Embryonic facial prominence (tissue), 1 donor: ENCODE measurements around the gene TES.
"Not testable (repeated sequence)": the region's sequence is repeated elsewhere in the genome, so short reads cannot be mapped to it uniquely, and the experiment has no call there.

Experiments used
- DNase-seq: peaks from one replicate; pipeline ENCODE4 v3.0.0-alpha.2; 2016; ENCODE audit errors: extremely low spot score

TES gene

DNA sequence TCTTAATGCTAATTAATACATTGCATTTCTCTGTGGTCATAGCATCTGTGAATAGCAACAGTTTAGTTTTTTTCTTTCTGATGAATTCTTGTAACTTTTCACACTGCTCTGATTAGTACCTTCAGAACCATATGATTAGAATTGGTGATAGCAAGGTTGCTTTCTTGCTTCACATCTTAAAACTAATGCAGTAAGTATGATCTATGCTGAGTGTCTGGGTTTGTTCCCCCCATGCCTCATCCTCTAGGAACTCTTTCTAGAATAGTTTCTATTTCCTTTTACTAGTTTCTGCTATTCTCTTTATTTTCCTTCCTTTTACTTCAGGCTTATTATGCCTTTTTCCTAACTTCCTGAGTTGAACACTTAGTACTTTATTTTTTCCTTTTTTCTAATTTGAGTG is 32.4 kb downstream of the TES start:
- no peak for DNase-seq

DNA sequence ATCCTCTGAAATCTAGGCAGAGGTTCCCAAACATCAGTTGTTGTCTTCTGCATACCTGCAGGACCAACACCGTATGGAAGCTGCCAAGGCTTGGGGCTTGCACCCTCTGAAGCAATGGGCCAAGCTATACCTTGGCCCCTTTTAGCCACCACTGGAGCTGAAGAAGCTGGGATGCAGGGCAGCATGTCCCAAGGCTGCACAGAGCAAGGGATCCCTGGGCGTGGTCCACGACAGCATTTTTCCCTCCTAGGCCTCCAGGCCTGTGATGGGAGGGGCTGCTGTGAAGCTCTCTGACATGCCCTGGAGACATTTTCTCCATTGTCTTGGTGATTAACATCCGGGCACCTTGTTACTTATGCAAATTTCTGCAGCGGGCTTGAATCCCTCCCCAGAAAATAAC is 34.5 kb downstream of the TES start:
- not testable (repeated sequence) for DNase-seq

DNA sequence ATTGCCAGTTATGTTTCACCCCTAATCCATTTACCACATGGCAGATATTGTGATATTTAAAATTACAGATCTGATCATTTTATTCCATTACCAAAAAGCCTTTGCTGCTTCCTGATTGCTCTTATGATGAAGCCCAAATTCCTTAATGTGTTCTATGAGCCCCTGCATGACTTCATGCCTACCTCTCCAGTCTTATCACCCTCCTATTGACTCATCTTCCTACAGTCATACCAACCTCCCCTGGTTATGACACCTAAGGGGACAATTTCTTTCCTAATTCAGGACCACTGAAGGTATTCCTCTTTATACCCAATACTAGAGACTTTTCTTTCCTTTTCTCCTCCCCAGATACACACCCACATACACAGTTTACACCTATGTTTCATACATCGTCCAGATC is 36.0 kb downstream of the TES start:
- DNase-seq: no peak

DNA sequence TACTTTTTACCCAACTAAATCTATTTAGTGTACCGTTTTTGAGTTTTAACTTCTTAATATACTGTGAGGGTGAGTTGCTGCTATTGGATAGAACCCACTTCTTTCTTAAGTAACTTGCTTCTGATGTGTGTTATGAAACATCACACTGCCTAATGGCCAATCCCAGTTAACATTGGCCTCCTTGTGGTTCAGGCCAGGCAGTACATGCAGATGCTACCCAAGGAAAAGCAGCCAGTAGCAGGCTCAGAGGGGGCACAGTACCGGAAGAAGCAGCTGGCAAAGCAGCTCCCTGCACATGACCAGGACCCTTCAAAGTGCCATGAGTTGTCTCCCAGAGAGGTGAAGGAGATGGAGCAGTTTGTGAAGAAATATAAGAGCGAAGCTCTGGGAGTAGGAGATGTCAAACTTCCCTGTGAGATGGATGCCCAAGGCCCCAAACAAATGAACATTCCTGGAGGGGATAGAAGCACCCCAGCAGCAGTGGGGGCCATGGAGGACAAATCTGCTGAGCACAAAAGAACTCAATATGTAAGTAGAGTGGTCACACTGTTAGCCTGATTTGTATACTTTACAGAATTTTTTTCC is 39.7 kb downstream of the TES start:
- DNase-seq: no peak

DNA sequence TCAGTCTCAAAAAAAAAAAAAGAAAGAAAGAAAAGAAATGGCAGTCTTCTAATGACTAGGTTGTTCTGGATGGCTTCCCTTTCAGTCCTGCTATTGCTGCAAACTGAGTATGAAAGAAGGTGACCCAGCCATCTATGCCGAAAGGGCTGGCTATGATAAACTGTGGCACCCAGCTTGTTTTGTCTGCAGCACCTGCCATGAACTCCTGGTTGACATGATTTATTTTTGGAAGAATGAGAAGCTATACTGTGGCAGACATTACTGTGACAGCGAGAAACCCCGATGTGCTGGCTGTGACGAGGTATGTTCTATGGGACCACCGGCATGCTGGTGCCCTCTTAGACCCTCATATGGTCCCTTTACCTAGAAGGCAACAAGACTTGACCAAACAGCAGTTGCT is 41.3 kb downstream of the TES start:
- DNase-seq: no peak

DNA sequence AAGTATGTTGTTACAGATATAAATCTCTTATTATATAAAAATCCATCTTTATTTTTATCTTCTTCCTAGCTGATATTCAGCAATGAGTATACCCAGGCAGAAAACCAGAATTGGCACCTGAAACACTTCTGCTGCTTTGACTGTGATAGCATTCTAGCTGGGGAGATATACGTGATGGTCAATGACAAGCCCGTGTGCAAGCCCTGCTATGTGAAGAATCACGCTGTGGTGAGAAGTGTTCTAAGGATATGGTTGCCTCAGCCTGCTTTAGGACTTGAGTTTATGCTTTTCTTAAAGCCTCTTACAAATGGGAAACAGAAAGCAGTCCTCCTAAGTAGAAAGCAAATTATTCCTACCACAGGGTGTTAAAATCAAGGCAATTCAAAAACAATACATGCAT is 41.9 kb downstream of the TES start:
- DNase-seq: no peak

DNA sequence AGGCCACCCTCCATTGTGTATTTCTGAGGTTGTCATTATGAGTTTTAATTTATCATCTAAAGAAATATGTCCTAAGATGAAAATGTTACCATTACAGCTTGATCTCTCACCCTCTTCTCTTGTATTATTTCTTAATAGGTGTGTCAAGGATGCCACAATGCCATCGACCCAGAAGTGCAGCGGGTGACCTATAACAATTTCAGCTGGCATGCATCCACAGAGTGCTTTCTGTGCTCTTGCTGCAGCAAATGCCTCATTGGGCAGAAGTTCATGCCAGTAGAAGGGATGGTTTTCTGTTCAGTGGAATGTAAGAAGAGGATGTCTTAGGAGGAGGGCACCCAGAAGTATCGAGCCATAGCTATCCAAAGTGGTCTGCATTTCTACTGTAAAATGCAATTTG is 46.8 kb downstream of the TES start:
- DNase-seq: no peak

DNA sequence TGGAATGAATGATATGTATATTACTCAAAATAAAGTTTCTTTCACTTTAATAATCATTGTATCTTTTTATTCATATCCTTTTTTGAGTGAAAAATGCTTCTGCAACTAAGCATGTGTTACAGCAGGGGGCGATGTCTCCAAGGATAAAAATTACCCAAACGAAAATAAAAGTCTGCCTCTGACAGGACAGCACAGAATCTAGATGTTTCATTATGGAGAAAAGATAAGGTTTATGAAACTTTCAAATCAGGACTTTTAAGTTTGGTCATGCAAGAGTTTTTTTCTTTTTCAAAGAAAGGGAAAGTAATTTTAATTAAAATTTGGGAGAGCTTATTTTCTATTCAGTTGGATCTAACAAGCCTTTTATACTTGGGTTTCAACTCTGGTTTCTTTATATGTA is 48.4 kb downstream of the TES start:
- DNase-seq: no peak

DNA sequence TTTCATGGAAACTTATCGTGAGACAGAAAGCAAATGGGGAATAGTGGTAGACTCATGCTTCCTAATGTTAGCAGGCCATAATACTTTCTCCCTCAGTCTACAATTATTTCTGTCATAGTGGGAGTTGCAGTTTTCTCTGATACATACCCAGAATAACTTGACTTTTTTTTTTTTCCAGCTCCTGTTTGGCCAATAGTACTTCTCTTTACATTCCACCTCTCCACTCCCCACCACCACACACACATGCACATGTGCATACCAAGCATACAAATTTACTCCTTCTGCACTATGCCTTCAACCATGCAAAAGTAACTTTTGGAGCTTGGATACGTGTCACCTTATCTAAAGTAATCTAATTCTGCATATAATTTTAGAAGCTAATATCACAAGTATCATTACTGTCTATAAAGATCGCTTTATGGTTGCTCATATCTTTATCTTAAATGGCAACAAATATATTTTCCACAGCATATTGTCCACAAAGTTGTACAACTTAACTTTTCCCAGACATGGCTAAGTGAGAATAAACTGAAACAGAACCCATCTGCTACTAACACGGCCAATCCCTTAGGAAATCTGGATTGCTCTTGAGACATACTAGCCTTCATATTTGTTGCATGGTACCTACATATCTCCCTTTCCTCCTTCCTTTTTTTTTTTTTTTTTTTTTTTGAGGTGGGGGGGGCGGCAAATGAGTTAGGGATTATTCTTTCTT is 49.0 kb downstream of the TES start:
- no peak for DNase-seq

DNA sequence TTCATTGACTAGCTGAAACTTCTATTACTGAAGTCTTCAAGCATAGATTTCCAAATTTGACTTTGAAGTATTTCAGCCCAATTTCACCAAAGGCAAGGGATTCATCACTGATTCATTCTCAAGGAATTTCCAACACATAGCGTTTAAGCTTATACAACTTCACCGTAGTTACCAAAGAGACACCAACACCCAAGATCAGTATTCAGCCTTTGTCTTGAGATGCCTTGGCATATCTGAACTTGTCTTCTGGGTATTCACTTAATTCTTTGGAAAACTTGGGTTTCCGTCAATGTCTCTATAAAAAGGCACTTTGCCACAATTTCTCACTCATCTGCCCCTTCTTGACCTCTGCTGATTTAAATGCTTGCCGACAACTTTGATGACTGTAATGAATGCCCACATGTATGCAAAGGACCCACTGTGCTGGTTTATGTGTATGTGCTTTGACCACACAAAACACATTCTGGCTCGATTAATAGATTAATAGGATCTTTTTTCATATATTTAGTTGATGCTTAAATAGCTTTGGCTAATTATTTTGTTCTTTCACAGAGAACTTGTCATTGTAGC is 49.6 kb downstream of the TES start:
- no peak for DNase-seq

DNA sequence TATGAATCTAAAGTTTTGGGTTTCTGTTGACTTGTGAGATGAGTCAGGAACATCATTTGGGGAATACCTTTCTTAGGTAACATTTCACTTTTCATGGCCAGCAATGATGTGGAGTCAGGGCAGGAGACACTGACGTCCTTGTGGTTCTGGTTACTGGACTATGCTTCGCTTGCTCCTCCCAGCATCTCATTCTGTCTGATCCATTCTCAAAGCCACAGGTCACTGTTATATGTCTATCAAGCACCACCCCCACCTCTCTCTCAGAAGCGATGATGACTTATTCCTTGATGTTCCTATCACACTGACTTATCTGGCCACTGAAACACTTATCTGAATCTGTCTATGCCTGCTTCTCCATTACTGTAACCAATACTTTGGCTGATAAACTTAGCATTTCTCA is 51.6 kb downstream of the TES start:
- no peak for DNase-seq

DNA sequence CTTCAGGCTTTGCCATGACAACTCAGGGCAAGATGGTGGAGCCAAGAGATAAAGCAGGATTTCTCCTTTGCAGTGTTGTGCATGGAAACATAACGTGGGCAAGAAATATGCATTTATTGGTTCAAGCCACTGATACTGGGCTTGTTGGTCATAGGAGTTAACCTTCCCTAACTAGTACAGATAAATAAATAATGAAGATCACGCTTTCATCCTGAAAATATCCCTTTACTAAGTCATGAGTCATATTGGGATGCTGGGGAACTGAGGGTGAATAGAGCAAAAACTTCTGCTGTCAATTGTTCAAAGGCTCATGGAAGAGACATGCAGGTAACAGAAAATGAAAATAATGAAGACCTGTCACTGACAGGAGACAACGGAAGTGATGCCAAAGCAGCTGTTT is 55.5 kb downstream of the TES start:
- DNase-seq: no peak

DNA sequence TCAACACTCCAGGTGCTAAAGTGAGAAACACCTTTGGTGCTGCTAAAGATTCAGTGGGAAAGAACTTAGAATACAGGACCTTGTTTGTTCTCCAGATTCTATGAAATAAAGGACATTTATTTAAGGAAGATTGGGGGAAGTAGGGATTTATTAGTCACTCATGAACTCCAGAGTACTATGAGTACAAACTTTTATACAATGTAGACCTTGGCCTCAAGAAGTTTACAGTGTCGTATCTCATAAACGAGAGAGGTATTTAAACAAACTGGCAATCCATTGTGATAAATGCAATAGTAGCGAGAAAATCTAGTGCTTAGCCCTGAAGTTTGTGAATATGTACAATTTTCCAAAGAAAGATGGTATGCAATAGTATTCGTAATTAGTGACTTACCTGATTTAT is 59.1 kb downstream of the TES start:
- no peak for DNase-seq

DNA sequence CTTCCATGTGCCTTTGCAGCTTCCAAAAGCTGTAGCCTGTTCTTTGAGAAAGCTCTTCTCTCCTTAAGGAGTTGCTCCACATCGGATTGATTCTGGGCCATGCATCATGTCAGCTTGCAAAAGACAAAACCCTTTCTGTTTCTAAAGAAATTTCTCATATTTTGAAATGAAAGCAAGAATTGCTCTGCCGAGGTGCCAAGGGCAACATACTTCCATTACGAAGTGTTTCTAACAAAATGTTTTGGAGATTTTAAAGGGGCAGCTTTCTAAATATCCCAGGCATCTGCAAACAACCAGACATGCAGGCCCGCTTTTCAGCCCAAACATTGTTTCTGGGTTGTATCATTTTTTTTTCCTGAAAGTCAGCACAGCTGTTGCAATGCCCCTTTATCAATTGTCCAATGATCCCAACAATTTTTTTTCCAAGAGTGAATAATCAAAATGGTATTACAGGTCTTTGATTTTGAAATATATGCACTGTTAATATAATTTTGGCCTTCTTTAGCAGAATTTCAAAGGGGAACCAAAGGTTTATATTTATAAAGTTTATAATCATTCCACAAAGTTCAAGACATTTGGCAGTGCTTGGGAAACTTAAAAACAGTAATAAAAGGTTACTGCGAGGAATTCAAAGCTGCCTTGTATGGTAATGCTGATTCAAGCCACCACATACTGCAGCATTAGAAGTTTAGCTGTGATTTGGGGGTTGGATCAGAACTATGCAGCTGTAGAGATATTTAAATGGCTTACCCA is 61.0 kb downstream of the TES start:
- no peak for DNase-seq

DNA sequence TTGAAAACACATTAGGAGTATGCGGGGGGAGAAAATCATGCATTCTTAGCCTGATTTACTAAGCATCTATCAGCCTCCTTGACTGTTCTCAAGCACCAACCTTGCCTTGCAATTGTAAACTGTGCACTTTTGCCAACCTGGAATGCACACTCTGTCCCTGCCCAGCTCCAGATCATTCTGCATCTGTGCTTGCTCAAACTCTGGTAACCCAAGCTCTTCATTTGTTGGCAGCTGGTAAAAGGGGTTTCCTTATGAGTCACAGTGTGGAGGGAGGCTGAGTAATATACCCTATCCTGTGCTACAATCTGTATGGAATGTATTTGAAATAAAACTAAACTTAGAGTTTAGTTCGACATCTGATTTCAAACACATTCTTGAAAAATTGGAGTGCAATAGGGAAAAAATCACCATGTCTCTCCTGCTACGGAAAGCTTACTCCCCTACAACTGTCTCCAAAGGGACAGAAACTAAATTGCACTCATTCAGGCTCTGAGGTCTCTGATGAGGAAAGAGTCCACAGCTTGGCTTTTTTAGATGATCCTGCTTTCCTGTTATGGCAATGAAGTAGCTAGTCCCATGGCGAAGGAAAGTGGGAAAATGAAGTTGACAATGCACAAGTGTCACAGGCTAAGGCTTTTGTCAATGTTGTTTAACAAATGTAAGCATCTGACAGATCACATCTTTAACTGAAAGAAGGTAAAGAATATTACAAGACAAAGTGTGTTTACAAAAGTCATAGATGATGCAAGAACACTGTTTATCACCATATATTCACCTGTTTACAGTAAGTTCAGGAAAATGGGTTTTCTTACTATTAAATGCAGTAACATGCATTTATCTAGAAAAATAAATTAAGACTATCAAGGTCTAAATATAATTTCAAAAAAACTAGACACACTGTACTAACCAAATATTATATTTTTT is 61.9 kb downstream of the TES start:
- peak; percentile 44 for DNase-seq

DNA sequence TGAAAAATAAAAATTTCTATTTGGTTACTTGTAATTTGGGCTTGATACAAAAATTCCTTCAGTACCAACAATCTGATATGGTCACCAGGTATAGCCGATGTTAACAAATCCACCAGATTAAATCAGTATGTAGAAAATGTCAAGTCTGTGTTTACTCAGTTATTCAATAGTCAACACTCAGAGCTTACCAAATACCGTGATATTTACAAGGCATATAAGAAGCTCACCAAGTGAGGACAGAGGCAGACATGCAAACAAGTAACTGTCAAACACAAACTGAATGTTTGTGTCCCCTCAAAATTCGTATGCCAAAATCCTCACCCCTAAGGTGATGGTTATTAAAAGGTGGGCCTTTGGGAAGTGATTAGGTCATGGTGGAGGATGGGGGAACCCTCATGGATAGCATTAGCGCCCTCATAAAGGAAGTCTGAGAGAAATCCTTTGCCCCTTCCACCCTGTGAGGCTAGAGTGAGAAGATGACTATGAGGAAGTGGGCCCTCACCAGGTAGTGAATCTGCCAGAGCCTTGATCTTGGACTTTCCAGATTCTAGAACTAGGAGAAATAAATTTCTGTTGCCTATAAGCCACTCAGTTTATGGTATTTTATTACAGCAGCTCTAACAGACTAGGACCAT is 63.1 kb downstream of the TES start:
- no peak for DNase-seq

DNA sequence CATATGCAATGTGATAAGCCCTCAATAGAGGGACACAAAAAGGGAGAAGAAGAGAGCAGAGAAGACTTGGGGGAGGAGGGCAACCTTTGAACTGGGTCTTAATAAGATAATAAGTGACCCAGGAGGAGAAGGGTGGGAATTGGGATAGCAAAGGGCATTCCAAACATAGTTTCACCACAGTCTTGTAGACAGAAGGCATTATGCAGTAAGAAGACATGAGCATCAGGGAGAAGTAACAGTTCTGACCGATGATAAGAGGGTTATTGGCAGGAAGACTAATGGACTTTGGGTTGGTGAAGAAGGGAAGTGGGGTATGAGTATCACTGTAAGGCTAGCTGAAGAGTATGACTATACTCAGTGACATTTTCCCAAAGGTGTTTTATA is 63.6 kb downstream of the TES start:
- no peak for DNase-seq

DNA sequence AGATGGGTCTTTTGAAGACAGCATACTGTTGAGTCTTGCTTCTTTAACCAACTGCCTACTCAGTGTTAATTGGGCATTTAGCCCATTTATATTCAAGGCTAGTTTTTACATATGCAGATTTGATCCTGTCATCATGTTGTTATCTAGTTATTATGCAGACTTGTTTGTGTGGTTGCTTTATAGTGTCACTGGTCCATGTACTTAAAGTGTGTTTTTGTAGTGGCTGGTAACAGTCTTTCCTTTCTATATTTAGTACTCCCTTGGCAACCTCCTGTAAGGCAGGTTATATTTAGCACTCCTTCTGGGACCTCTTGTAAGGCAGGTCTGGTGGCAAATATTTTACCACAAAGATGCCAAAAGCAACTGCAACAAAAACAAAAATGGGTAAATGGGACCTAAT is 66.7 kb downstream of the TES start:
- DNase-seq: no peak

DNA sequence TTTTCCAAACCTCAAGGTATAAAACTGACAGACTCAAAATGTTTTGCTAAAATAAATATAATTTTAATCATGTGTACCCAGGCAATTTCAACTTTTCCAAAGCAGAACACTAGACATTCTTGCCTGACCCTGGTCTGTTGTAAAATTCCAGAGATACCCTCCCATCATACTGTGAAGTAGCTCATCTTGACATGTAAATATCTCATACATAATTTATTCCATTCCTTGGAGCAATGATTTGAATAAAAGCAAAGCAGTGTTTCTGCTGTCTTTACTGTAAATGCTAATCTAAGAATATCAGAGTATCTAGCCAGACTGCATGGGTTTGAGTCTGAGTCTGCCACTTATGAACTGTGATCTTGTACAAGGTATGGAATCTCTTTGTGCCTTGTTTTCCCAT is 68.9 kb downstream of the TES start:
- no peak for DNase-seq

DNA sequence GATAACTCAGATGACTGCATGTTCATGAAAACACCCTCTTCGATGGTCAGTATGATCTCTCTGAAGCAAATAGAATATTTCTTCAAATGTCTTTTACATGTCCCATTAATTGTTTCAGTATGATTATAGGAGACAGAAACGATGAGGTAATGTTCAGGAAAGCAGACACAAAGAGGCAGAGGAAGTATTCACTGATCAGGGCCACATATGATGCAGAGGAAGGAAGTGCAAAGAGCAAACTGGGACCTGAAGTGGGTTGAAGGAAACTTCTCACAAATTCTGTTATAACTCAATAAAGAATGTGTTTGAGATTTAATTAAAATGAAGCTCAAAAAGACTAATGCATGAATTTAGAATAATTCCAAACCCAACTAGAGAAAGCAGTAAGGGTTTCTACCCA is 70.5 kb downstream of the TES start:
- no peak for DNase-seq

DNA sequence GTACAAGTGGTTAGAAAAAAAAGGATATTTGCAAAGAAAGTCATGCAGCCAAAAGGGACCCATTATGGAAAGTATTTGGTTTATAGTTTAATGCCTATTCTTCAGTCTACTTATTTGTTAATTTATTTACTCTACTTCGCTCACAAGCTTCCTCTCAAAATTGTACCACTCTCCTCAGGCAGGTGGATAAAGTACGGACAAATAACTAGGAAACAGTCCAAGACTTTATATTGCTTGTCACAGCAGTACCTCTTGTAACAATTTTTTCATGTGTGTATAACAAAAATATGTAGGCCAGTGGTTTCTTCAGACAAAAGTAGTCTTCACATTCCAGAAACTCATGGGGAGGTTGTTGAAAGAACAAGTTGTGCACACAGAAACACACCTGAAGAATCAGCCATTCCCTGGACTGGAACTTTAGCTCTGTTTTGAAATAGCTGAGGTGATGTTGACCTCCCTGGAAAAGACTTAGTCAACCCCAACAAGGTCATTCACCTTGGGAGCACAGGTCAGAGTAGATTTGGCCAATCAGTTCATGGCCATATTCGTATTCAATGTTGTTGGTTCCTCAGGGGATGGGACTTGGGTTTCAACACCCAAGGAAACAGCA is 73.4 kb downstream of the TES start:
- no peak for DNase-seq
